Loucy (cell line): ENCODE measurements around the gene MTMR3.

Experiments used
- H2AFZ ChIP-seq: fragments of 200-600 bp; sonication (generic); 2 replicates; pipeline ENCODE4 v1.6.0; 2016; ENCODE audit warnings: antibody characterized with exemption, mild to moderate bottlenecking, low read length, moderate library complexity
- H3F3A ChIP-seq: fragments of 200-600 bp; 2 replicates; pipeline ENCODE4 v1.6.0; 2016; ENCODE audit warnings: antibody characterized with exemption, low read depth, mild to moderate bottlenecking
- H3K27me3 ChIP-seq: fragments of 200-600 bp; sonication (generic); 2 replicates; pipeline ENCODE4 v1.6.1; 2014; ENCODE audit warnings: low read length, mild to moderate bottlenecking; ENCODE audit not compliant: insufficient read depth, poor library complexity, severe bottlenecking
- H3K36me3 ChIP-seq: fragments of 200-600 bp; sonication (generic); 2 replicates; pipeline ENCODE4 v1.6.1; 2016; ENCODE audit warnings: low read length; ENCODE audit not compliant: insufficient read depth
- H3K4me1 ChIP-seq: fragments of 200-600 bp; sonication (generic); 2 replicates; pipeline ENCODE4 v1.5.1; 2014; ENCODE audit warnings: low read length, mild to moderate bottlenecking; ENCODE audit not compliant: insufficient read depth, poor library complexity, severe bottlenecking
- H3K4me2 ChIP-seq: fragments of 200-600 bp; sonication (generic); 2 replicates; pipeline ENCODE4 v1.6.0; 2014; ENCODE audit warnings: antibody characterized with exemption, low read length, low read depth, mild to moderate bottlenecking; ENCODE audit not compliant: poor library complexity, severe bottlenecking
- H3K4me3 ChIP-seq: fragments of 200-600 bp; sonication (generic); 2 replicates; pipeline ENCODE4 v1.5.1; 2014; ENCODE audit warnings: low read length, mild to moderate bottlenecking, mixed read lengths; ENCODE audit not compliant: poor library complexity, severe bottlenecking
- H3K79me2 ChIP-seq: fragments of 200-600 bp; sonication (generic); 2 replicates; pipeline ENCODE4 v1.6.1; 2014; ENCODE audit warnings: low read length; ENCODE audit not compliant: insufficient read depth
- H3K9ac ChIP-seq: fragments of 200-600 bp; sonication (generic); 2 replicates; pipeline ENCODE4 v1.6.0; 2014; ENCODE audit warnings: mild to moderate bottlenecking, low read depth, low read length, moderate library complexity; ENCODE audit not compliant: poor library complexity, severe bottlenecking
- H3K9me2 ChIP-seq: fragments of 200-600 bp; sonication (generic); replicated peaks from 2 replicates; pipeline ENCODE4 v1.6.1; 2016; ENCODE audit warnings: low read depth, low read length, mixed read lengths
- H3K9me3 ChIP-seq: fragments of 200-600 bp; sonication (generic); 2 replicates; pipeline ENCODE4 v1.6.1; 2014; ENCODE audit warnings: mild to moderate bottlenecking, antibody characterized with exemption, low read length, low read depth; ENCODE audit not compliant: insufficient read depth
- H4K20me1 ChIP-seq: fragments of 200-600 bp; sonication (generic); 2 replicates; pipeline ENCODE4 v1.6.0; 2014; ENCODE audit warnings: antibody characterized with exemption, low read length, mild to moderate bottlenecking; ENCODE audit not compliant: insufficient read depth, poor library complexity, severe bottlenecking
- EZH2phosphoT487 ChIP-seq: fragments of 200-600 bp; IDR thresholded peaks from 2 replicates; pipeline ENCODE4 v1.6.1; 2018; ENCODE audit warnings: antibody characterized with exemption, mild to moderate bottlenecking, moderate library complexity, borderline replicate concordance
- TF ChIP-seq, protein P1 (sequence below): fragments of 200-600 bp; sonication (generic); conservative IDR thresholded peaks from 2 replicates; pipeline ENCODE4 v1.5.1; 2014; ENCODE audit warnings: mild to moderate bottlenecking, antibody characterized with exemption, low read length

Gene MTMR3

DNA sequence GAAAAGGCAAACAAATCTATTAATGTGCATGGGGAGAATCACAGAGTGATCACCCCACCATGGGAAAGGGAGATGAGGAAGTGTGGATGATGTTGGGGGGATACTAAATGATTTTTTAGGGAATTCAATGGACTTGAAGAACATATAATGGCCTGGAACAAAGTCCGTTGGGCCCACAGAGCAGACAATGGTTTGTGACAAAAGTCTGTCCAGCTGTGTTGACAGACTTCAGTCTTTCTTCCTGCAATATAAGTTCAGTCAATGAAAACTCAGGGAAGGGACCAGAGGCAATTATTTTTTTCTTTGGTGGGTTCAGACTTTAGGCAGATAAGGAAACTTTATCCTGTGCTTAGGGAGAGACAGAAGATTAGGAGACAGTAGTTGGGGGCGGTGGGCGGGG is 179.3 kb downstream of the MTMR3 start:
- Histone ChIP-seq H3K4me2 (no peak overlapping the region), H3K79me2 (no peaks in the 10 kb centered on the region), H3K4me3 (no peak overlapping the region), H2AFZ (no peak overlapping the region), H3K9me3 (peaks cover 6% of the 10 kb centered on the region; the same call in 1 of the 2 replicates), H3K36me3 (no peaks in the 10 kb centered on the region), H4K20me1 (no peaks in the 10 kb centered on the region), H3K9me2 (no peaks in the 10 kb centered on the region), H3K4me1 (no peaks in the 10 kb centered on the region), H3K27me3 (no peaks in the 10 kb centered on the region), H3F3A (no peaks in the 10 kb centered on the region), H3K9ac (no peak overlapping the region)
- no peak for TF ChIP-seq EZH2phosphoT487
- TF ChIP-seq, protein P1, sequence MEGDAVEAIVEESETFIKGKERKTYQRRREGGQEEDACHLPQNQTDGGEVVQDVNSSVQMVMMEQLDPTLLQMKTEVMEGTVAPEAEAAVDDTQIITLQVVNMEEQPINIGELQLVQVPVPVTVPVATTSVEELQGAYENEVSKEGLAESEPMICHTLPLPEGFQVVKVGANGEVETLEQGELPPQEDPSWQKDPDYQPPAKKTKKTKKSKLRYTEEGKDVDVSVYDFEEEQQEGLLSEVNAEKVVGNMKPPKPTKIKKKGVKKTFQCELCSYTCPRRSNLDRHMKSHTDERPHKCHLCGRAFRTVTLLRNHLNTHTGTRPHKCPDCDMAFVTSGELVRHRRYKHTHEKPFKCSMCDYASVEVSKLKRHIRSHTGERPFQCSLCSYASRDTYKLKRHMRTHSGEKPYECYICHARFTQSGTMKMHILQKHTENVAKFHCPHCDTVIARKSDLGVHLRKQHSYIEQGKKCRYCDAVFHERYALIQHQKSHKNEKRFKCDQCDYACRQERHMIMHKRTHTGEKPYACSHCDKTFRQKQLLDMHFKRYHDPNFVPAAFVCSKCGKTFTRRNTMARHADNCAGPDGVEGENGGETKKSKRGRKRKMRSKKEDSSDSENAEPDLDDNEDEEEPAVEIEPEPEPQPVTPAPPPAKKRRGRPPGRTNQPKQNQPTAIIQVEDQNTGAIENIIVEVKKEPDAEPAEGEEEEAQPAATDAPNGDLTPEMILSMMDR = no peak

GRCh38 chr22:30062950-30063349 is 180.0 kb downstream of the MTMR3 start:
- peaks cover 6% of the 10 kb centered on the region; the same call in 1 of the 2 replicates for H3K9me3 ChIP-seq
- H3K4me2 ChIP-seq = no peak overlapping the region
- H2AFZ ChIP-seq = no peak overlapping the region
- H3K9me2 ChIP-seq = no peaks in the 10 kb centered on the region
- H3K79me2 ChIP-seq = no peaks in the 10 kb centered on the region
- H3K36me3 ChIP-seq = no peaks in the 10 kb centered on the region
- H3K4me1 ChIP-seq = no peaks in the 10 kb centered on the region
- H3F3A ChIP-seq = no peaks in the 10 kb centered on the region
- H3K4me3 ChIP-seq = no peak overlapping the region
- H4K20me1 ChIP-seq = no peaks in the 10 kb centered on the region
- TF ChIP-seq, protein P1 = no peak
- TF ChIP-seq EZH2phosphoT487 = no peak
- H3K9ac ChIP-seq = no peak overlapping the region
- no peaks in the 10 kb centered on the region for H3K27me3 ChIP-seq

- no peaks in the 10 kb centered on the region for H3K4me1 ChIP-seq
- no peak overlapping the region for H3K4me2 ChIP-seq
- H3F3A ChIP-seq = no peaks in the 10 kb centered on the region
- no peak overlapping the region for H3K9ac ChIP-seq
- H3K36me3 ChIP-seq = no peaks in the 10 kb centered on the region
- TF ChIP-seq EZH2phosphoT487 = no peak
- TF ChIP-seq, protein P1 = no peak
- H3K27me3 ChIP-seq = no peaks in the 10 kb centered on the region
- H3K79me2 ChIP-seq = no peaks in the 10 kb centered on the region
- H3K9me3 ChIP-seq = peaks cover 6% of the 10 kb centered on the region; the same call in 1 of the 2 replicates
- no peaks in the 10 kb centered on the region for H3K9me2 ChIP-seq
- H2AFZ ChIP-seq = no peak overlapping the region
- no peaks in the 10 kb centered on the region for H4K20me1 ChIP-seq
- no peak overlapping the region for H3K4me3 ChIP-seq
These were observed 181.2 kb downstream of the MTMR3 start for GRCh38 chr22:30064172-30064571.
